Measurements from ENCODE around the gene APLNR.

Gene APLNR

GRCh38 chr11:57230316-57230715 is 6.7 kb downstream of the APLNR start:
- no peak overlapping the region for H3K23ac ChIP-seq (ENCODE audit: low read length)
- no CpG with 5 or more reads among the region's 5 CpGs for WGBS (ENCODE audit: extremely low coverage, insufficient coverage, insufficient read length)
- no peak overlapping the region for H3K4ac ChIP-seq (ENCODE audit: low read depth, low read length)
- peaks cover 3% of the 10 kb centered on the region for H3K79me2 ChIP-seq (ENCODE audit: control insufficient read depth, insufficient read depth, low read length, poor library complexity)
- no peak overlapping the region for H4K8ac ChIP-seq (ENCODE audit: low read depth, low read length)
- no peak overlapping the region for H3K27ac ChIP-seq (ENCODE audit: low read depth, low read length)
- no peak overlapping the region for H2BK120ac ChIP-seq (ENCODE audit: insufficient read depth, low read length, poor library complexity)
- H3K4me3 ChIP-seq (ENCODE audit: low read depth, low read length), result no peak overlapping the region
- H3K27me3 ChIP-seq (ENCODE audit: insufficient read depth, low read length), result no peaks in the 10 kb centered on the region
- H3K4me2 ChIP-seq (ENCODE audit: low read length), result no peak overlapping the region
- no peaks in the 10 kb centered on the region for H3K79me1 ChIP-seq (ENCODE audit: low read length)
- no peak overlapping the region for H2BK5ac ChIP-seq (ENCODE audit: low read depth, low read length, poor library complexity)
- H2AFZ ChIP-seq (ENCODE audit: insufficient read depth, low read length, poor library complexity), result no peak overlapping the region
- no peak overlapping the region for H4K12ac ChIP-seq (ENCODE audit: low read depth, low read length)
- no peak overlapping the region for H3K14ac ChIP-seq (ENCODE audit: low read length)
- H3K18ac ChIP-seq (ENCODE audit: low read length), result no peak overlapping the region
- no peak overlapping the region for H2AK5ac ChIP-seq (ENCODE audit: low read length)
- no peaks in the 10 kb centered on the region for H3K36me3 ChIP-seq (ENCODE audit: control insufficient read depth in 1 of 2, insufficient read depth in 2 of 2, low read length in 2 of 2)
- peaks cover 5 to 8% of the 10 kb centered on the region in 2 experiments for H3K4me1 ChIP-seq (ENCODE audit: control insufficient read depth in 1 of 2, insufficient read depth in 2 of 2, low read length in 2 of 2)
- H3K9ac ChIP-seq (ENCODE audit: low read length), result no peak overlapping the region
- H4K91ac ChIP-seq (ENCODE audit: low read depth, low read length), result no peak overlapping the region
- no peaks in the 10 kb centered on the region for H3K9me3 ChIP-seq (ENCODE audit: insufficient read depth, low read depth, low read length)
- DNase-seq, result no peak
- no peak overlapping the region for H2BK12ac ChIP-seq (ENCODE audit: low read length)

- Histone ChIP-seq H2BK120ac (ENCODE audit: insufficient read depth, low read length, poor library complexity) (no peak overlapping the region), H2AK5ac (ENCODE audit: low read length) (no peak overlapping the region), H4K8ac (ENCODE audit: low read depth, low read length) (no peak overlapping the region), H3K4me1 (ENCODE audit: control insufficient read depth in 1 of 2, insufficient read depth in 2 of 2, low read length in 2 of 2) (peaks cover 5 to 8% of the 10 kb centered on the region in 2 experiments), H3K4me3 (ENCODE audit: low read depth, low read length) (no peak overlapping the region), H4K12ac (ENCODE audit: low read depth, low read length) (no peak overlapping the region), H3K36me3 (ENCODE audit: control insufficient read depth in 1 of 2, insufficient read depth in 2 of 2, low read length in 2 of 2) (no peaks in the 10 kb centered on the region), H3K9ac (ENCODE audit: low read length) (no peak overlapping the region), H2BK5ac (ENCODE audit: low read depth, low read length, poor library complexity) (no peak overlapping the region), H3K23ac (ENCODE audit: low read length) (no peak overlapping the region), H3K79me2 (ENCODE audit: control insufficient read depth, insufficient read depth, low read length, poor library complexity) (peaks cover 3% of the 10 kb centered on the region), H4K91ac (ENCODE audit: low read depth, low read length) (no peak overlapping the region), H2BK12ac (ENCODE audit: low read length) (no peak overlapping the region), H3K14ac (ENCODE audit: low read length) (no peak overlapping the region), H3K18ac (ENCODE audit: low read length) (no peak overlapping the region), H3K9me3 (ENCODE audit: insufficient read depth, low read depth, low read length) (no peaks in the 10 kb centered on the region), H3K79me1 (ENCODE audit: low read length) (no peaks in the 10 kb centered on the region), H2AFZ (ENCODE audit: insufficient read depth, low read length, poor library complexity) (no peak overlapping the region), H3K27ac (ENCODE audit: low read depth, low read length) (no peak overlapping the region), H3K4me2 (ENCODE audit: low read length) (no peak overlapping the region), H3K27me3 (ENCODE audit: insufficient read depth, low read length) (no peaks in the 10 kb centered on the region), H3K4ac (ENCODE audit: low read depth, low read length) (no peak overlapping the region)
- no CpG with 5 or more reads among the region's 3 CpGs for WGBS (ENCODE audit: extremely low coverage, insufficient coverage, insufficient read length)
- DNase-seq, result no peak
These were observed 8.4 kb downstream of the APLNR start for GRCh38 chr11:57228600-57228999.

- Histone ChIP-seq H2AK5ac (ENCODE audit: low read length) (no peak overlapping the region), H3K79me1 (ENCODE audit: low read length) (no peaks in the 10 kb centered on the region), H4K12ac (ENCODE audit: low read depth, low read length) (no peak overlapping the region), H2BK120ac (ENCODE audit: insufficient read depth, low read length, poor library complexity) (no peak overlapping the region), H3K4me1 (ENCODE audit: control insufficient read depth in 1 of 2, insufficient read depth in 2 of 2, low read length in 2 of 2) (peaks cover 0 to 5% of the 10 kb centered on the region in 2 experiments), H3K9me3 (ENCODE audit: insufficient read depth, low read depth, low read length) (no peaks in the 10 kb centered on the region), H4K8ac (ENCODE audit: low read depth, low read length) (no peak overlapping the region), H3K4ac (ENCODE audit: low read depth, low read length) (no peak overlapping the region), H3K4me3 (ENCODE audit: low read depth, low read length) (no peak overlapping the region), H3K23ac (ENCODE audit: low read length) (no peak overlapping the region), H3K27ac (ENCODE audit: low read depth, low read length) (no peak overlapping the region), H3K14ac (ENCODE audit: low read length) (no peak overlapping the region), H2BK12ac (ENCODE audit: low read length) (no peak overlapping the region), H4K91ac (ENCODE audit: low read depth, low read length) (no peak overlapping the region), H3K9ac (ENCODE audit: low read length) (no peak overlapping the region), H3K4me2 (ENCODE audit: low read length) (no peak overlapping the region), H2BK5ac (ENCODE audit: low read depth, low read length, poor library complexity) (no peak overlapping the region), H3K36me3 (ENCODE audit: control insufficient read depth in 1 of 2, insufficient read depth in 2 of 2, low read length in 2 of 2) (no peaks in the 10 kb centered on the region), H2AFZ (ENCODE audit: insufficient read depth, low read length, poor library complexity) (no peak overlapping the region), H3K18ac (ENCODE audit: low read length) (no peak overlapping the region), H3K27me3 (ENCODE audit: insufficient read depth, low read length) (no peaks in the 10 kb centered on the region), H3K79me2 (ENCODE audit: control insufficient read depth, insufficient read depth, low read length, poor library complexity) (no peaks in the 10 kb centered on the region)
- DNase-seq, result no peak
These were observed 12.5 kb downstream of the APLNR start for GRCh38 chr11:57224537-57224936.

- Histone ChIP-seq H2BK5ac (ENCODE audit: low read depth, low read length, poor library complexity) (no peak overlapping the region), H2AFZ (ENCODE audit: insufficient read depth, low read length, poor library complexity) (no peak overlapping the region), H3K4ac (ENCODE audit: low read depth, low read length) (no peak overlapping the region), H3K27me3 (ENCODE audit: insufficient read depth, low read length) (no peaks in the 10 kb centered on the region), H3K4me2 (ENCODE audit: low read length) (no peak overlapping the region), H3K79me2 (ENCODE audit: control insufficient read depth, insufficient read depth, low read length, poor library complexity) (no peaks in the 10 kb centered on the region), H3K4me1 (ENCODE audit: control insufficient read depth in 1 of 2, insufficient read depth in 2 of 2, low read length in 2 of 2) (peaks cover 0 to 5% of the 10 kb centered on the region in 2 experiments), H3K18ac (ENCODE audit: low read length) (no peak overlapping the region), H4K91ac (ENCODE audit: low read depth, low read length) (no peak overlapping the region), H3K27ac (ENCODE audit: low read depth, low read length) (no peak overlapping the region), H2AK5ac (ENCODE audit: low read length) (no peak overlapping the region), H3K9ac (ENCODE audit: low read length) (no peak overlapping the region), H3K9me3 (ENCODE audit: insufficient read depth, low read depth, low read length) (no peaks in the 10 kb centered on the region), H3K36me3 (ENCODE audit: control insufficient read depth in 1 of 2, insufficient read depth in 2 of 2, low read length in 2 of 2) (no peaks in the 10 kb centered on the region), H3K14ac (ENCODE audit: low read length) (no peak overlapping the region), H3K23ac (ENCODE audit: low read length) (no peak overlapping the region), H2BK12ac (ENCODE audit: low read length) (no peak overlapping the region), H4K8ac (ENCODE audit: low read depth, low read length) (no peak overlapping the region), H2BK120ac (ENCODE audit: insufficient read depth, low read length, poor library complexity) (no peak overlapping the region), H3K4me3 (ENCODE audit: low read depth, low read length) (no peak overlapping the region), H3K79me1 (ENCODE audit: low read length) (no peaks in the 10 kb centered on the region), H4K12ac (ENCODE audit: low read depth, low read length) (no peak overlapping the region)
- no CpG with 5 or more reads among the region's 2 CpGs for WGBS (ENCODE audit: extremely low coverage, insufficient coverage, insufficient read length)
- no peak for DNase-seq
These were observed 12.9 kb downstream of the APLNR start for GRCh38 chr11:57224128-57224527.

Measured in trophoblast cell (in vitro differentiated cells and primary cell).